HG03521 (cell line): ENCODE measurements around the gene DAP.
"Not testable (repeated sequence)": the region's sequence is repeated elsewhere in the genome, so short reads cannot be mapped to it uniquely, and the experiment has no call there.

Experiments used
- ATAC-seq: cut with Tn5 transposase; IDR thresholded peaks from one replicate; pipeline ENCODE4 v1.9.1; 2021; ENCODE audit warnings: mild to moderate bottlenecking, moderate library complexity; ENCODE audit not compliant: unreplicated experiment

DAP gene

GRCh38 chr5:10635867-10636350 is 125.1 kb downstream of the DAP start:
- no peak for ATAC-seq

GRCh38 chr5:10635257-10635866 is 125.7 kb downstream of the DAP start:
- peak; percentile 67 for ATAC-seq

DNA sequence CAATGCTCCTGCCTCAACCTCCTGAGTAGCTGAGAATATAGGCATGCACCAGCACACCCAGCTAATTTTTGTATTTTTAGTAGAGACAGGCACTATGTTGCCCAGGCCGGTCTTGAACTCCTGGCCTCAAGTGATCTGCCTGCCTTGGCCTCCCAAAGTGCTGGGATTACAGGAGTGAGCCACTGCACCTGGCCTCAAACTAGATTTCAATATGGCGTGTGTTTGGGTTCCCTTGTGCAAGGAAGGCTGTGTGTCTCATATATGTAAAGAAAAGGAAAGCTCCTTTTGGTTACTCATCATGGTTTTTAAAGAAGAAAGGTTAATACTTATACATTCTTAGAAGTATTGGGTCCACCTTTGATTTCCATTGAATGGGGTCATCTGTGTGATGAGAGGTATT is 126.5 kb downstream of the DAP start:
- ATAC-seq: no peak

- ATAC-seq: no peak
Measured at GRCh38 chr5:10634050-10634449, 127.0 kb downstream of the DAP start.

DNA sequence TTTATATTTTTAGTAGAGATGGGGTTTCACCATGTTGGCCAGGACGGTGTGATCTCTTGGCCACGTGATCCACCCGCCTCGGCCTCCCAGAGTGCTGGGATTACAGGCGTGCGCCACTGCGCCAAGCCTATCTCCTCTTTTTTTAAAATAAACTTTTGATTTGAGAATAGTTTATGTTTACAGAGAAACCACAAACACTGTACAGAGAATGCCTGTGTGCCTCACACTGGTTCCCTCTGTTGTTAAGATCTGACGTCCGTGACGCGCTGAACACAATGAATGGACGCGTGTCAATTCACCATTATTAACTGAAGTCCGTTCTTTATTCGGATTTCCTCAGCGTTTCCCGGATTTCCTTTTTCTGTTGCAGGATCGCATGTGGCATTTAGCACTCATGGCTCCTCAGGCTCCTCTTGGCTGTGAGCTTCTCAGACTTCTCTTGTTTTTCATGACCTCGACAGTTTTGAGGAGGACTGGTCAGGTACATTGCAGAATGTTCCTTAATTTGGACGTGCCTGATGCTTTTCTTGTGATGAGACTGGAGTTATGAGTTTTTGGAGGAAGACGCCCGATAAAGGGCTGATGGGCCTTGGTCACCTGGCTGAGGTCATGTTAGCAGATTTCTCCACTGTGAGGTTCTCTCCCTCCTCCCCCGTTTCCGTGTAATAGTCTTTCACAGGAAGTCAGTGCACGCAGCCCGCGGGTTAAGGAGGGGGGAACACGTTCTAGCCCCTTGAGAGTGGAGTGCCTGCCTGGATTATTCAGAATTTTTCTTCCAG is 127.6 kb downstream of the DAP start:
- ATAC-seq: no peak

DNA sequence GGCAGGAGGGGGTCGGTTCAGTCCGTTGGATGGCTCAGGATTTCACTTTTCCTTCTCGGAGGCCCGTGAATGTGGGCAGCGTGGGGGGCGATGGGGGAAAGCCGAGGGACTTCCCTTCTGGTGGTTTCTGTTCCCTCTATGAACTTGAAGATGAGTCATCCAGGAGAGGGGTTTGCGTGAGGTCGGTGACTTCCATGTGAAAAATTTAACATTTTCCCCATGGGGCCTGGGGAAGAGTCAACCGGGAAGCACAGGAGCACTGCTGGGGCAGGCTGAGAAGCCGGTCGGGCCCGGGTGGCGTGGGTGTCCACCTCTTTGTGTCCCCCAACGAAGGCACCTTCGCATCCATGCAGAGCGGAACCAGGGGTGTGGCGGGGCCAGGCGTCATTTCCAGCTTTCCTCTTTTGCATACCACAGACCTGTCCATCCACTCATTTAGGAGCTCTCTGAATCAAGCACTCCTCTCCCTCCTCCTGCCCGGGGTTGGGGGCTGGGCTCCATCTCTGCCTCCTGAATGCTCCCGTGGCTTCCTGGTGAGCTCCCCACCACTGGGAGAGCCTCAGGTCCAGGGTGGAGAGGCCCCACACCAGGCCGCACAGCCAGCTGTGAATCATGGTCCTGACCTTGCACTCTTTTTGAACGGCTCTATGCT is 128.8 kb downstream of the DAP start:
- ATAC-seq: peak; percentile 37

- peak; percentile 5 for ATAC-seq
Measured at GRCh38 chr5:10631316-10631996, 129.6 kb downstream of the DAP start.

GRCh38 chr5:10630744-10631143 is 130.3 kb downstream of the DAP start:
- not testable (repeated sequence) for ATAC-seq

- ATAC-seq: no peak
Measured at GRCh38 chr5:10630126-10630525, 130.9 kb downstream of the DAP start.

DNA sequence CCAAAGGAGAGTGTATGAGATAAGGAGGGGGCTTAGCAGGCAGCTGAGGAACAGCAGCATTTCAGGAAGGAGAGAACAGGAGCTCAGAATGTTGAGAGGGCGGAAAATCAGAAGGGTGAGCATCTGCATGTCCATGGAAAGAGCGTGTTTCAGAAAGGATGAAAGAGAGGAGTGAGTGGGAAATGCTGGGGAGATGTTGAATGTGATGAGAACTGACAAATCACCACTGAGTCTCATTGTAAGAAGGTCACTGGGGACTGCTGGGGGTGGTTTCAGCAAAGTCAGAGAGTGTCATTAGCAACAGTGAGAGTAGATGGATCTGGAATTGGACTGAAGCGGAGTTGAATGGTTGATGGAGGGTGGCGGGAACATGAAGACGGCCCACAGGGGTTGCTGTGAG is 131.4 kb downstream of the DAP start:
- ATAC-seq: no peak
